LHCN-M2 (cell line): ENCODE data around the gene CBFA2T3. TPM values are rescaled to one million over a fixed set of nuclear protein-coding genes. Genes with fewer than 3 reads are reported as not detected.
"Not testable (repeated sequence)": the region's sequence is repeated elsewhere in the genome, so short reads cannot be mapped to it uniquely, and the experiment has no call there.

Source experiments
- DNase-seq: peaks from one replicate; pipeline ENCODE4 v3.0.0-alpha.2; 2012; ENCODE audit warnings: low read depth
- total RNA-seq: library from RNA; depleted of rRNA; stranded (reverse); fragments of >200 nt; gene quantifications from 2 replicates; pipeline ENCODE4 v1.2.3, GENCODE V29; 2014

The CBFA2T3 gene
- total RNA-seq, 1 experiment from 2014 or later: not detected

DNA sequence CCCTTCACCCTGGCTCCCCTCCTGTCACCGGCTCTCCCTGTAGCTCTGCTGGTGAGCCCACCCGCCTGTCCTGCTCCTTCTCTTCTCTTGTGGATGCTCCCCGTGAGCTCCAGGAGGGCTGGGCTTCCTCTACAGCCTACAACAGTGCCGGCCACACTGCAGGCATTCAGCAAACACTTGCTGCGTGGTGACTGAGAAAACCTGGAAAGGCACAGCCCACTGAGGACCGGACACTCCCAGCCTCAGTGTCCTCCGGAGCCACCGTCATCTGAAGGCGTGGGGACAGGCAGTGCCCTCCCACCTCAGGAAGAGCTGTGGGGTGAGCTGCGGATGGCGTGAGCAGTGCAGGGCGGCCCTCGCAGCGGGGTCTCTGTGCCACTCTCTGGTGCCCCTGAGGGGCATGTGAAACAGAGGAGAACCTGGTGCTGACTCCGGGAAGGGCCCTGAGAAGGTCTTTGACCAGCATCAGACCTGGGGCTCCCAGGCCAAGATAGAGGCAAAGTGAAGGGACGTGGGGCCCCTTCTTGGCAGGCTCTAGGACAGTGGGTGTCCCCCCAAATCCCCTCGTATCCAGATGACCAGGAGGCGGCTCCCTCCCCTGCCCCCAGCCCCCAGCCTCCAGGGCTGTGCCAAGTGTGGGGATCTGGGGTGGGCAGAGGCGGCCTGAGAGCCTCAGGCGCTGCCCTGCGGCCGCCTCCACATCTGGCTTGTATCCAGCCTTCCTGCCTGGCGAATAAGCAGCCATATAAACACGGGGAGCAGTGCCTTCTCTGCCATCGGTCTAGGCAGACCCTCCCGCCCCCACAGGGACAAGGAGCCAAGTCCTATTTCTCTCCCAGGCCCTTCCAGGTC is 66.5 kb downstream of the CBFA2T3 start:
- no peak for DNase-seq

DNA sequence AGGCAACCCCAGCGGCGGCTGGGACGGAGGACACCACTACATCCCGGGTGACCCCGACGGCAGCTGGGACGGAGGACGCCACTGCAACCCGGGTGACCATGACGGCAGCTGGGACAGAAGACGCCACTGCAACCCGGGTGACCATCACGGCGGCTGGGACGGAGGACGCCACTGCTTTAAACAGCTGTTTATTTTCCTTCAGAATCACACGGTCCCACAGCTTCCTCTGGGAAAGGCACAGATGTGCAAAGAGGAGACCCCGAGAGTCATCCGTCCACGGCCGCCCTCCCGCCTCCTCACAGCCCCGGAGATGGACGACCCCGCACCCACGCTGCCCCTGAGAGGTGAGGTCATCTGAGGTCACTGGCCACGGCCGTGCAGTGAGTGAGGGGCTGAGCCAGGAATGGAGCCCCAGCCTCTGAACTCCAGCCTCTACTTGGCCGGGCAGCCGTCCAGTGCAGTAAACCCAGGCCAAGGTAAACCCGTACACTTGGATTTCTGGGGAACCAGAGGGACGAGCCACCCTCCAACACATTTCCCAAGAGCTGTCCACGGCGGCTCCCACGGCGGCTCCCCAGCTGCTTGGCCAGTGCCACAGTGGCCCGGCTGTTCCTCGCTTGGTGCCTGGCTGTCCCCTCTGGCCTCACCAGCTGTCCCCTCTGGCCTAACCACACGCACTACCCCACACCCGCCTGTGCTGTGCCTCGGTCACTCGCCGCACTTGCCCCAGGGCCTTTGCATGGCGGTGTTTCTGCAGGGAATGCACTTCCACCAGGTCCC is 67.4 kb downstream of the CBFA2T3 start:
- no peak for DNase-seq

DNA sequence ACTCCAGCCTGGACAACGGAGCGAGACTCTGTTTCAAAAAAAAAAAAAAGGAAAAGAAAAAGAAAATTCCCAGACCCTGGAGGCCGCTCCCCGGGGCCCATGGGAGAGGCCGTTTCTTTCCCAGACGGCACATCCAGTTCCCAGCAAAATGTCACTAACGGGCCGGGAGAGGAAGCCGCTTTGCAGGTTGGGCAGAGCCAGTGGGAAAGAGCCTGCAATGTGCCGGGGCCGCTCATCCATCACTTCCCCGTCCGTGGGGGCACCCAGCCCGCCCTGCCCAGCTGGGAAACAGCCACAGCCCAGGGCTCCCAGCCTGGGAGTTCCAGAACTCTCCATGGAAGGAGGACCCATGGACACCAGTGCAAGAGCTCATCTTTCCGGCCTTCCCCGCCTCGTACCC is 68.7 kb downstream of the CBFA2T3 start:
- DNase-seq: no peak

DNA sequence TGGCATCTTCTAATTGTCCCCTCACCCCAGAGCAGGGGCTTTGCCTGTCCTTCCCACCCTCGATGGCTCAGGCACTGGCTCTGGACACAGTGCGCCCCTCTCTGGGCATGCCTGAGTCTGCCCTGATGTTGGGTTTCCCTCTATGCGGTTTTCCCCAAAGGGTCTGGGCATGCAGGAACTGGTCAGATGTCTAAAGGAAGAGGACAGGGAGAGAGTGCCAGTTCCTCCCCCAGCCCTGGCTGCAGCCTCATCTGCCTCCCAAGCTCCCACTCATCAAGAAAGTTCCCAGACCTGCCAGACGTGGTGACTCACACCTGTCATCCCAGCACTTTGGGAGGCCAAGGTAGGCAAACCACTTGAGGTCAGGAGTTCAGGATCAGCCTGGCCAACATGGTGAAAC is 69.2 kb downstream of the CBFA2T3 start:
- DNase-seq: peak; percentile 51

DNA sequence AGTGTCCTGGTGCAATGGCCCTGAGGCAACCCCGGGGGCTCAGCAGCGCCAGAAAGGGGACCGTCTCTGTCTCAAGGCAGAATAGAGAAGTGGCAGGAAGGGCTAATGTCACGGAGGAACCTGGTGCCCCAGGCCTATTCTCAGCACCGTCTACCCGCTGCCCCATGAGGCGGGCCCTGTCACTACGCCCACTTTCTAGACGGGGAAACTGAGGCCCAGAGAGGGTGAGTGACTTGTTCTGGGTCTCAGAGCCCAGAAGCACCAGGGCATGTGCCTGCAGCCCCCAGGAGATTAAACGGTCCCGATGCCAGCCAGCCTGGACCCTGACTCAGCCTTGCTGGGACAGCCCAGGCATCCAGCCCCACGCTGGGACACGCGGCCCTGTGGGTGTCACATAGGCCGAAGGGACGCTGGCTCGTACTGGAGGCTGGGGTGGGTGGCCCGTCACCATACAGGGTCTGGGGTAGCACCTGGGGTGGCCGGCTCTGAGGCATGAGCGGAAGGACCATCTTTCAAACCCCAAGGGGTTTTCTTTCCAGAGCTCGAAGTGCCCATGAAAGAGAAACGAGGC is 70.4 kb downstream of the CBFA2T3 start:
- DNase-seq: no peak

DNA sequence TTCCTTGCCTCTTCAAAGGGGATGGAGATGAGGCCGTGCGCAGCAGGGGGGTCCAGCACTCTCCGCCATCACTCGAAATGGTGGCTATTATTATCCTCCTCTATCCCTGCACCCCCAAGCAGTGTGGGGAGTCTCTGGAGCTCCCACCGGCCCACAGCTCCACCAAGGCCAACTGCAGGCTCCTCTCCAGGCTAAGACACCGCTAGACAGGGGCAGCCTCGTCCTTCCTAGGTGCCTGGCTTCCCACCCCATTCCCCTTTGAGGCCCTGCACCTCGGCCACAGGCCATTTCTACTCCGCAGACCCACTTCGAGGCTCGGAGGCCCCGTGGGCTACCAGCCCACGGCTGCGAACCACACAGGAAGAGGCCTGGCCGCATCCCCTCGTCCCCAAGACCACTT is 71.0 kb downstream of the CBFA2T3 start:
- DNase-seq: no peak

DNA sequence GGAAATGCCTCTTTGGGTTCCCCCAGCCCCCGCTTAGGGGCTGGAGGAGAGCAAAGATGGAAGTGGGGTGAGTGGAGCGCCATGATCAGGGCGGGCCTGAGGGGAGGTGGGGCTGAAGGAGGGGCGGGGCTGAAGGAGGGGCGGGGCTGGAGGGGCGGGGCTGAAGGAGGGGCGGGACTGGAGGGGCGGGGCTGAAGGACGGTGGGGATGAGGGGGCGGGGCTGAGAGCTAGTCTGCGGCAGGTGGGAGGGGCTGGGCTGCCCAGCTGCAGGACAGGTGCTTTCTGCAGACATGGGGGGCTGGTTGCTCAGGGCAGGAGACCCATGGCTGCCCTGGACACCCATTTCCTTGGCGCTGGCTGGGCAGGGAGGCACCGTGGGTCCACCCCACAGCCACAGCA is 71.4 kb downstream of the CBFA2T3 start:
- DNase-seq: no peak

DNA sequence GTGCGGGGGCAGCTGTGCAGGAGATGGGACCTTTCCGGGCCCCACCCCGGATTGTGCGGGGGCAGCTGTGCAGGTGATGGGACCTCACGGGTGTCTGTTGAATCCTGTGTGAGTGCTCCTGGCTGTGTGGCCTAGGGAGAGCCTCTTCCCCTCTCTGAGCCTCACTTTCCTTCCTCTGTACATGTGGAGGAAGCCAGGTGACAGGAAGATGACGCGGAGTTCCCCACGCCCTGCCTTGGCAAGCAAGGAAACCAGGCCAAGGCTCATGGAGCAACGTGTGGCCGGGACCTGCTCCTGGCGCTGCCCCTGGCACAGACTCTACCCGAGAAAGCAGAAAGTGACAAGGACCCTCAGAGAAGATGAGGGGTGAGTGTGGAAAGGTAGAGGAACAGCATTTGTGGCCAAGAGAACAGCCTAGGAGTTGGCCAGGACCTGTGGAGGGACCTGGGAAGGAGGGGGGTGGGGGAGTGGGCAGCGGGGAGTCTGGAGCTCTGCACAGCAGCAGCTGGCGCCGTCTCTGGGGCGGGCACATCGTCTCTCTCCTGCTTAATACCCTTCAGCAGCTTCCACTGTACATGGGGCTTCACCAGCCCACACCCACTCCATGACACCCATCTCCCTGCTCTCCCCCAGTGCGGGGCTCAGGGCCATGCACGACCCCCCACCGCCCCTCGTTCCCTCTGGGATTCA is 72.2 kb downstream of the CBFA2T3 start:
- DNase-seq: no peak

DNA sequence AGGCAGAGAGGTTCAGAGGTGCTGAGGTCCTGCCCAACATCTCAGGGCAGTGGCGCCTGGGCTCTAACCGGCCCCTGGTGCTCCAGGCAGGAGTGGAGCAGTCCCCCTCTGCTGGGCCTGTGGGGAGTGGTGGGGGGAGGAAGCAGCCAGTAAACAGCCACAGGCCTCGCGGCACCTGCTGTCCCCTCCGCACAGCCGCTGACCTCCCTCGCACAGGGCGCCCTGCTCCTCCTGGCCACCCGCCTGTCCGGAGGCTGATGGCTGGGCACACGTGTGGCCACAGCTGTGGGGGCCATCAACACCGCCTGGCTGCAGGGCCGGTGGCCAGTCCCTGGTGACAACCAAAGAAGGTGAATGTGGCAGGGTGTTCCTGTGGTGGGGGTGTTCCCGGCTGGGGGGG is 73.7 kb downstream of the CBFA2T3 start:
- peak; percentile 13 for DNase-seq

DNA sequence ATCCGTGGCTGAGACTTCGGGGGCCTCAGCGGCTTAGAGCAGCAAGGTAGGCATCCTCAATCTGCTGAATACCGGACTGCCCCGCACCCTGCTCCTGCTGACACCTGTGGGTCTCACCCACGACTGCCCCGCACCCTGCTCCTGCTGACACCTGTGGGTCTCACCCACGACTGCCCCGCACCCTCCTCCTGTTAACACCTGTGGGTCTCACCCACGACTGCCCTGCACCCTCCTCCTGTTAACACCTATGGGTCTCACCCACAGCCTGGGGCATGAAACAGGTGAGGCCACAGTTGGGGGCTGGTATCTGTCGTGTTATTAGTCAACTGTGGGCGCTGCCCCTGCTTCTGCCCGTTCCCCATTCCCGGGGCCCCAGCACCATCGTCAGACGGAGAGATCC is 74.3 kb downstream of the CBFA2T3 start:
- DNase-seq: no peak

DNA sequence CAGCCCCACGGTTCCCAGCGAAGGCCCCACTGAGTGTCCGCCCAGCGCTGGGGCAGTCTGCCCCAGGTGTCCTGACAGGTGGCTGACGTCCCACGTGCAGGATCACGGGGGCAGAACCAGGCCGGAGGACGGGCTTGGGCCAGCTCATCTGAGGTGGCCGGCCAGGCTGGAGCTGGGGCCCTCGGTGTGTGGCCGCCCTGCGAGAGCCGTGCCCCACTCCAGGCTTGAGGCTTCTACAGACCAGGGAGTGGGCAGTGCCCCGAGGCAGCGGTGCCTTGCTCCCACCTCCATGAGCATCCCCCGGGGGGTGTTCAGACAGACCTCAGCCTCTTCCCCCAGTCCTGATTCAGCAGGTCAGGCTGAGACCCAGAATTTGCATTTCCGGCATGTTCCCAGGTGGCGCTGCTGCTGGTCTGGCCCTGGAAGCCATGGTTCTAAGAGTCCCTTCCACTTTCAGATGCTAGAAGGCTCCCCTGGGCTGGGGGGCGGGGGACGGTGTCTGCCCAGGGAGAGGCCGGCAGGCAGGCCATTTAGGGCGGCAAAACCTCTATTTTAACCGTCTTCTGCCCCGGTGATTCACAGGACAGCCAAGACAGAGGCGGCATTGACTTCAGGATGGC is 75.2 kb downstream of the CBFA2T3 start:
- no peak for DNase-seq

DNA sequence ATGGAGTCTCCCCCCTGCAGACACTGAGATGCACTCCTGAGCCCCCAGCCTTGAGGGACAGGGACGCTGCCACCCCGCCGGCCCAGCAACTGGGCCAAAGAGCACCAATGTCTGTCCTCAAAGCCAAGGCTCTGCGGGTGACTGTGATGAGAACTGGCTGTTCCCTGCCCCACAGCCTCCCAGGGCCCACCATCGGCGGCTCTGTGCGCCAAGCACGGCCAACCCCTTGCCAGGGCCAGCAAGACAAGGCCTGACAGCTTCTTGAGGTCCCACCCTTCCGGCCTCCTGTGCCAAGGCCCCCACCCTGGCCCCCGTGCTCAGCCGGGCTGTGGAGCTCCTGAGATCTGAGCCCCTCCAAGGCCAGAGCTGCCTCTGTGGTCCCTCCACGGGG is 76.3 kb downstream of the CBFA2T3 start:
- no peak for DNase-seq

DNA sequence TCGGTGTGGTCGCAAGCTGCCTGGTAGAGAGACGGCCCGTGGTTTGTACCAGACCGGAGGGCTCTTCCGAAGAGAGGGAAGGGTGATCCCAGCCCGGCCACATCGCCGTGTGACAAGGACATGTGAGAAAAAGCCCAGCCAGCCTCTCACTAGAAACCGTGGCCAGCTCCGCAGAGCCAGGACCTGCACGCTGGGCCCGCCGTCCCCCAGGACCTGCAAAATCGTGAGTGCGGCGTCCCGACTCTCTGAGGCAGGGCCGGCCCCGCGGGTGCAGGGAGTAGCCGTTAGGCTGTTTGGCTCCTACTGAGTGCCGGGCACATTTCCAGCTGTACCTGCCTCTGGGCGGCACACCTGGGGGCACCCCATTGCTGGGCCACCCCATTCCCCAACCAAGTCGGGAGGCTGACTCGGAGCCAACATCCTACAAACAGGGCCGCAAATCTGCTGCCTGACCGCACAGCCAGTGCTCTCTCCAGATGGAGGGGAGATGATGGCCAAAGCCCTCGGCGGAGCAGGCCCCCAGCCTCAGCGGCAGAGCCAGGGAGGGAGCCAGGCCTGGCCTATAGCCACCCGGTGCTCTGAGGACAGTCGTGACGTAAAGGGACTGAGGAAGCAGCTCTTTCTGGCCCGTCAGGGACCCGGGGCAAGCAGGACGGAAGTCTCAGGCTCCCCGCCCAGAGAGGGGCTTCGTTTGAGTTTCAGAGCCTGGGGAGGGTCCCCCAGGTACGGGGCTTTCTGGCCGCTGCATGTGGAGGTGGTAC is 76.9 kb downstream of the CBFA2T3 start:
- no peak for DNase-seq

DNA sequence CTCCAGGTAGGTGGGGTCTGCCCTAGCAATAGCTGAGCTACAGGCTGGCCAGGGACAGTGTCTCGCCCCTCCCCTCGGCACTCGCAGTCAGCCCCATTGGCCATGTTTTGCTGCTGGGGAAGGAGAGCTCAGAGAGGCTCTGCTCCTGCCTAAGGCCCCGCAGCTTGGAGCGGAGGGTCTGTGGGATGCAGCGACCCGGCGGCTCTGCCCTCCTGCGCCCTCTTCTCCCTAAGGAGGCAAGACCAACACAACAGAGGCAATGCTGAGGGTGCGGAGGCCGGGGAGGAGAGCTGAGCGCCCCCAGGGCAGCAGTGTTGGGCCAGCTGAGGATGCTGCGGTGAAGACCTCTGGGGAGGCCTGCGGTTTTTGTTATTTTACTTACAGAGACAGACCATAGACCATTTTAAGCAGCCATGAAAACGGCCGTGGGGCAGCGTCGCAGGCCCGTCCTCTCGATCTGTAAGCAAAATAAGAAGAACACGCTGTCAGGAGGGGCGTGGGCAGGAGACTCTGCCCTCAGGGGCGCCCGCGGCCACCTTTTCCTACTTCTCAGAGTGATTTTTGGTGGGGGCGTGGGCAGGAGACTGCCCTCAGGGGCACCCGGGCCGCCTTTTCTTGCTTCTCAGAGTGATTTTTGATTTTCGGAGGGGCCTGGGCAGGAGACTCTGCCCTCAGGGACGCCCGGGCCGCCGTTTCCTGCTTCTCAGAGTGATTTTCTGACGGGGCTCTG is 79.1 kb downstream of the CBFA2T3 start:
- DNase-seq: no peak

DNA sequence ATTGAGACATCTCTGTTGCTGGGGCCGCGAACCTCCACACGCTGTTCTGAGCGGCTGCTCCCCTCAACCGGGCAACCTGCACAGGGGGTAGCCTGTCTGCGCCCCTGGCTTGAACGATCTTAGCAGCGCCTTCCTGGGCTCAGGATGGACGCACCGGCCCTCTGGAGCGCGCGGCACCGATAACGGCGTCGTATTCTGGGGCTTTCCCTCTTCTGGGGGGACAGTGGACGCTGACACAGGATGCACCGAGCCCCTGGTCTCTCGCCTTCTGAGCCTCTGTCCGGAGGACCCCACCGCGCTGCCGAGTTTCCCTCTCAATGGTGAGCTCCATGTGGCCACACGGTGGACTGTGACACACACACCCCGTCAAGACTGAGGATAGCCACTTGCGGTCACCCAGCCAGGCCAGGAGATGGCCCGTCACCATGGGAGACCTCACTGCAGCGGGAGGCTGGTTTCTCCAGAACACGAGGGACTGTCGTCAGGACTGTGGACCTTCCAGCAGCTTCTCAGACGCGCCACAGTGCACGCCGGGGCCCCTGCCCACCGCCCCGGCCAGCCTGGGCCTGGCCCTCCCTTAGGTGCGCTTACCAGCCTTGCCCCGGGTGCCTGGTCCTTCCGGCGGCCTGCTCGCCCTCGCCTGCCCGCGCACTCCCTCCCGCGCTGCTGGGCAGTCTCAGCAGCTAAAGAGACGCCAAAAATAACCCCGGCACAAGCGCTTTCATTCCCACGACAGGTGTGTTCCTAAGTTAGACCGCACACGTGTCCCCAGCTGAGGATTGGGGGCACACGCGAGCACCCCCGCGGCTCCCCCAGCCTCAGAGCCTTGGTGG is 80.6 kb downstream of the CBFA2T3 start:
- no peak for DNase-seq

DNA sequence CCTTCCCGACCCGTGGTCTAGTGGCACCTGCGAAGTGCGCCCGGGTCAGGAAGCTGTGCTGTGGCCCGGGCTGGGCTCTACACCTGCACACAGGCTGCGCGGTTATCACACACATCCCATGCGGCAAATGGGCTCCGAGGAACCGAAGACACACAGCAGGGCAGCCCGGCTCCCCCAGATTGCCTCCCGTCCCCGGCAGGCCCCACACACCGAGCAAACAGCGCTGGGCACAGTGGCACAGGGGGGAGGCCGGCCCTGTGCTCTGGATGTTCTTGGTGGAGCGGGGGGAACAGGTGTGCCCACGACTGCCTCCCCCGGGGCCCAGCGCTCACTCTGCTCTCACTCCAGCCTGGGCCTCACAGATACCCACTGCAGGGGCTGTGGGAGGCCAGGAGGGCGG is 81.7 kb downstream of the CBFA2T3 start:
- DNase-seq: no peak

DNA sequence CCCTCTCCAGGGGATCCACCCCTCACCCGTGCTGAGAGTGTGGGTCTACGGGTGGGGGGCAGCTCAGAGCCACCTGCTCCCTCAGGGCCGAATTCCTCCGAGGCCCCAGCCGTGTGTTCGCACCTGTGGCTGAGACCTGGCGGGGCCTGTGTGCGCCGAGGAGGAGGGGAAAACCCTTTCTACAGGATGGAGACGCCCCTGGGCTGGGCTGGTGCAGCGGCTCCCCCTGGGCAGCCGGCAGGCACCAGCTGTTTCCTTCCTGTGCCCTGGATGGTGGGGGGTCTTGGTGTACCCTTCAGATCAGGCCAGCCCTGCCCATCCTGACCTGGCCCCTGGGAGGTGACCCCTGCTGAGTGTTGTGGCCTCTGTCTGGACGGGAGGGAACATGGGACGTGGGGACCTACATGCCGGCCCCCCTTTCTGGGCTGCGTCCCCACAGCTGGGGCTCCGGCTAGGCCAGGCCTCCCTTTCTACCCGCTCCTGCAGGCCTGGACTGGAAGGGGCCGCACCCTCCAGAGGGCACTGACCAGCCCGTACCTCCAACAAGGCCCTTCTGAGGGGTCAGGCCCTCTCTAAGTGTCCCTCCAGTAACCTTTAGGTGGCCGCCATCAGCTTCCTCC is 82.2 kb downstream of the CBFA2T3 start:
- DNase-seq: no peak

DNA sequence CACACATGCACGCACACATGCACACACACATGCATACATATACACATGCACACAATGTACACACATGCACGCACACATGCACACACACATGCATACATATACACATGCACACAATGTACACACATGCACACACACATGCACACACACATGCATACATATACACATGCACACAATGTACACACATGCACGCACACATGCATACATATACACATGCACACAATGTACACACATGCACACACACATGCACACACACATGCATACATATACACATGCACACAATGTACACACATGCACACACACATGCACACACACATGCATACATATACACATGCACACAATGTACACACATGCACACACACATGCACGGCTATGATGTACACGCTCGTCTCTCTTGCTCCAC is 82.7 kb downstream of the CBFA2T3 start:
- not testable (repeated sequence) for DNase-seq
